Cortex of kidney (tissue), 1 donor: ENCODE data around the gene INHA.

Experiments used
- DNase-seq: peaks from one replicate; lab custom pipeline; 2025; lab: John Stamatoyannopoulos, UW

The INHA gene

GRCh38 chr2:219574484-219575311, 2.6 kb downstream of the INHA start:
- no peak for DNase-seq

- DNase-seq, result no peak
Measured at GRCh38 chr2:219575566-219576504, 3.7 kb downstream of the INHA start.

- DNase-seq, result no peak
Measured at GRCh38 chr2:219576505-219577388, 4.6 kb downstream of the INHA start.

GRCh38 chr2:219578811-219579613, 6.9 kb downstream of the INHA start:
- no peak for DNase-seq

GRCh38 chr2:219581346-219581745, 9.2 kb downstream of the INHA start:
- DNase-seq, result no peak

GRCh38 chr2:219591091-219591490, 19.0 kb downstream of the INHA start:
- no peak for DNase-seq

GRCh38 chr2:219592736-219593135, 20.6 kb downstream of the INHA start:
- no peak for DNase-seq

GRCh38 chr2:219593154-219593553, 21.0 kb downstream of the INHA start:
- no peak for DNase-seq

- DNase-seq, result no peak
Measured at GRCh38 chr2:219595256-219595655, 23.1 kb downstream of the INHA start.

GRCh38 chr2:219596954-219597551, 24.9 kb downstream of the INHA start:
- DNase-seq, result no peak

GRCh38 chr2:219597552-219598307, 25.6 kb downstream of the INHA start, which contains the start of gene STK11IP:
STK11IP (plus strand) TSS chr2:219597857; CDS start chr2:219598120, 263 bp downstream.
- DNase-seq, result peak; percentile 33

- no peak for DNase-seq
Measured at GRCh38 chr2:219598308-219599078, 26.4 kb downstream of the INHA start.

GRCh38 chr2:219603771-219604170, 31.7 kb downstream of the INHA start:
- DNase-seq, result no peak

GRCh38 chr2:219605607-219605954, 33.5 kb downstream of the INHA start:
- DNase-seq, result no peak

- no peak for DNase-seq
Measured at GRCh38 chr2:219607931-219608330, 35.8 kb downstream of the INHA start.

- no peak for DNase-seq
Measured at GRCh38 chr2:219608399-219608964, 36.4 kb downstream of the INHA start.

GRCh38 chr2:219609149-219609750, 37.1 kb downstream of the INHA start:
- no peak for DNase-seq

GRCh38 chr2:219611306-219611705, 39.2 kb downstream of the INHA start:
- DNase-seq, result no peak
